Loucy (cell line): ENCODE data around the gene PRPF38B.
"Not testable (repeated sequence)": the region's sequence is repeated elsewhere in the genome, so short reads cannot be mapped to it uniquely, and the experiment has no call there.

ENCODE experiments used
- H2AFZ ChIP-seq: fragments of 200-600 bp; sonication (generic); 2 replicates; pipeline ENCODE4 v1.6.0; 2016; ENCODE audit warnings: antibody characterized with exemption, mild to moderate bottlenecking, low read length, moderate library complexity
- H3F3A ChIP-seq: fragments of 200-600 bp; 2 replicates; pipeline ENCODE4 v1.6.0; 2016; ENCODE audit warnings: antibody characterized with exemption, low read depth, mild to moderate bottlenecking
- H3K27me3 ChIP-seq: fragments of 200-600 bp; sonication (generic); 2 replicates; pipeline ENCODE4 v1.6.1; 2014; ENCODE audit warnings: low read length, mild to moderate bottlenecking; ENCODE audit not compliant: insufficient read depth, poor library complexity, severe bottlenecking
- H3K36me3 ChIP-seq: fragments of 200-600 bp; sonication (generic); 2 replicates; pipeline ENCODE4 v1.6.1; 2016; ENCODE audit warnings: low read length; ENCODE audit not compliant: insufficient read depth
- H3K4me1 ChIP-seq: fragments of 200-600 bp; sonication (generic); 2 replicates; pipeline ENCODE4 v1.5.1; 2014; ENCODE audit warnings: low read length, mild to moderate bottlenecking; ENCODE audit not compliant: insufficient read depth, poor library complexity, severe bottlenecking
- H3K4me2 ChIP-seq: fragments of 200-600 bp; sonication (generic); 2 replicates; pipeline ENCODE4 v1.6.0; 2014; ENCODE audit warnings: antibody characterized with exemption, low read length, low read depth, mild to moderate bottlenecking; ENCODE audit not compliant: poor library complexity, severe bottlenecking
- H3K4me3 ChIP-seq: fragments of 200-600 bp; sonication (generic); 2 replicates; pipeline ENCODE4 v1.5.1; 2014; ENCODE audit warnings: low read length, mild to moderate bottlenecking, mixed read lengths; ENCODE audit not compliant: poor library complexity, severe bottlenecking
- H3K79me2 ChIP-seq: fragments of 200-600 bp; sonication (generic); 2 replicates; pipeline ENCODE4 v1.6.1; 2014; ENCODE audit warnings: low read length; ENCODE audit not compliant: insufficient read depth
- H3K9ac ChIP-seq: fragments of 200-600 bp; sonication (generic); 2 replicates; pipeline ENCODE4 v1.6.0; 2014; ENCODE audit warnings: mild to moderate bottlenecking, low read depth, low read length, moderate library complexity; ENCODE audit not compliant: poor library complexity, severe bottlenecking
- H3K9me2 ChIP-seq: fragments of 200-600 bp; sonication (generic); replicated peaks from 2 replicates; pipeline ENCODE4 v1.6.1; 2016; ENCODE audit warnings: low read depth, low read length, mixed read lengths
- H3K9me3 ChIP-seq: fragments of 200-600 bp; sonication (generic); 2 replicates; pipeline ENCODE4 v1.6.1; 2014; ENCODE audit warnings: mild to moderate bottlenecking, antibody characterized with exemption, low read length, low read depth; ENCODE audit not compliant: insufficient read depth
- H4K20me1 ChIP-seq: fragments of 200-600 bp; sonication (generic); 2 replicates; pipeline ENCODE4 v1.6.0; 2014; ENCODE audit warnings: antibody characterized with exemption, low read length, mild to moderate bottlenecking; ENCODE audit not compliant: insufficient read depth, poor library complexity, severe bottlenecking
- CTCF ChIP-seq: fragments of 200-600 bp; sonication (generic); conservative IDR thresholded peaks from 2 replicates; pipeline ENCODE4 v1.5.1; 2014; ENCODE audit warnings: mild to moderate bottlenecking, antibody characterized with exemption, low read length
- EZH2phosphoT487 ChIP-seq: fragments of 200-600 bp; IDR thresholded peaks from 2 replicates; pipeline ENCODE4 v1.6.1; 2018; ENCODE audit warnings: antibody characterized with exemption, mild to moderate bottlenecking, moderate library complexity, borderline replicate concordance

The PRPF38B gene

GRCh38 chr1:108665771-108666170 is 26.3 kb upstream of the PRPF38B start:
- Histone ChIP-seq H3K4me3 (no peak overlapping the region), H2AFZ (no peak overlapping the region), H3K9me2 (no peaks in the 10 kb centered on the region), H3F3A (peaks cover 2% of the 10 kb centered on the region; the same call in 1 of the 2 replicates), H4K20me1 (no peaks in the 10 kb centered on the region), H3K27me3 (no peaks in the 10 kb centered on the region), H3K4me2 (no peak overlapping the region), H3K36me3 (no peaks in the 10 kb centered on the region), H3K4me1 (peaks cover 32% of the 10 kb centered on the region), H3K9me3 (no peaks in the 10 kb centered on the region), H3K79me2 (peaks cover 21% of the 10 kb centered on the region), H3K9ac (no peak overlapping the region)
- TF ChIP-seq CTCF, result no peak
- TF ChIP-seq EZH2phosphoT487, result no peak

- H3K79me2 ChIP-seq, result peaks cover 13% of the 10 kb centered on the region
- not testable (repeated sequence) for H4K20me1 ChIP-seq, H3K36me3 ChIP-seq, H3K4me3 ChIP-seq, H3K9me3 ChIP-seq, H3K27me3 ChIP-seq, H3K4me2 ChIP-seq, H3K9ac ChIP-seq, H2AFZ ChIP-seq, H3F3A ChIP-seq, H3K9me2 ChIP-seq
- H3K4me1 ChIP-seq, result peaks cover 40% of the 10 kb centered on the region
Measured at GRCh38 chr1:108667422-108667821, 24.7 kb upstream of the PRPF38B start.

GRCh38 chr1:108668777-108669176 is 23.3 kb upstream of the PRPF38B start:
- Histone ChIP-seq H3K9me3 (peaks cover 3% of the 10 kb centered on the region; the same call in 1 of the 2 replicates), H3K9ac (no peak overlapping the region), H3K27me3 (no peaks in the 10 kb centered on the region), H3K4me3 (no peak overlapping the region), H3K36me3 (no peaks in the 10 kb centered on the region), H3K79me2 (no peaks in the 10 kb centered on the region), H3K4me2 (no peak overlapping the region), H4K20me1 (no peaks in the 10 kb centered on the region), H3F3A (no peaks in the 10 kb centered on the region), H3K4me1 (peaks cover 31% of the 10 kb centered on the region), H2AFZ (no peak overlapping the region), H3K9me2 (no peaks in the 10 kb centered on the region)
- no peak for TF ChIP-seq EZH2phosphoT487
- TF ChIP-seq CTCF, result no peak

- Histone ChIP-seq H3K4me2 (no peak overlapping the region), H4K20me1 (no peaks in the 10 kb centered on the region), H3K36me3 (no peaks in the 10 kb centered on the region), H3K4me1 (peaks cover 27% of the 10 kb centered on the region), H3K79me2 (no peaks in the 10 kb centered on the region), H2AFZ (no peak overlapping the region), H3K9ac (no peak overlapping the region), H3K4me3 (no peak overlapping the region), H3F3A (no peaks in the 10 kb centered on the region), H3K9me2 (no peaks in the 10 kb centered on the region), H3K9me3 (peaks cover 3% of the 10 kb centered on the region; the same call in 1 of the 2 replicates), H3K27me3 (no peaks in the 10 kb centered on the region)
- no peak for TF ChIP-seq EZH2phosphoT487
- no peak for TF ChIP-seq CTCF
Measured at GRCh38 chr1:108669679-108670078, 22.4 kb upstream of the PRPF38B start.
